Melanocyte of skin (primary cell): ENCODE measurements around the gene CNBP. TPM values are rescaled to one million over a fixed set of nuclear protein-coding genes. Genes with fewer than 3 reads are reported as not detected.

Experiments used
- small RNA-seq, 2 donors: library from RNA; depleted of rRNA; stranded (forward); fragments of <200 nt; gene quantifications; one replicate each; pipeline ENCODE3, GENCODE V24; 2012
- total RNA-seq, 2 donors: library from RNA; depleted of rRNA; stranded (reverse); fragments of >200 nt; gene quantifications; 2 replicates each; pipeline ENCODE4 v1.2.3, GENCODE V29; 2012

The CNBP gene
- total RNA-seq, result 100 to 1,000 TPM; 167 to 238 TPM

GRCh38 chr3:129183569-129184395 lies at the start of gene CNBP:
Gene CNBP (minus strand): TSS chr3:129183896. CDS start chr3:129171757, 12,139 bp downstream.

GRCh38 chr3:129160891-129161859 lies 22.5 kb downstream of the CNBP start, which contains the start of gene ISY1:
Gene ISY1 (minus strand): TSS chr3:129161063. CDS start chr3:129160975, 88 bp downstream.

GRCh38 chr3:129121792-129122411 lies 61.8 kb downstream of the CNBP start, which contains the start of gene RAB43:
Gene RAB43 (minus strand): TSS chr3:129121804. CDS start chr3:129121489, 315 bp downstream.

Small RNAs within 50 kb of the gene (small RNA-seq; reads per million reads assigned to genes)
- gene RPS27P12, result 0 reads per million in 2 donors

Other genes with a start within 250 kb of the CNBP start
- gene CFAP92, start 189.8 kb downstream of the CNBP start, total RNA-seq, result under 1 TPM in 1 of 2 donors, not detected in 1; under 0.01 TPM
- gene EFCC1, start 182.6 kb downstream of the CNBP start, total RNA-seq, result under 1 TPM; under 0.01 to 0.69 TPM
- gene GP9, start 123.1 kb downstream of the CNBP start, total RNA-seq, result not detected
- 10 to 100 TPM; 23.7 to 29.0 TPM for gene RAB43, start 62.1 kb downstream of the CNBP start, total RNA-seq
- 10 to 100 TPM; 13.4 to 20.0 TPM for gene ISY1, start 22.8 kb downstream of the CNBP start, total RNA-seq
- gene COPG1, start 65.7 kb upstream of the CNBP start, total RNA-seq, result 100 to 1,000 TPM; 219 to 308 TPM
- 10 to 100 TPM; 15.1 to 18.6 TPM for gene HMCES, start 95.0 kb upstream of the CNBP start, total RNA-seq
- under 1 TPM; under 0.01 TPM for gene EFCAB12, start 244.7 kb upstream of the CNBP start, total RNA-seq